ENCODE data around the gene H2BK1. TPM values are rescaled to one million over a fixed set of nuclear protein-coding genes. Genes with fewer than 3 reads are reported as not detected.

Gene H2BK1
- polyA plus RNA-seq, 1 experiment: not detected

DNA sequence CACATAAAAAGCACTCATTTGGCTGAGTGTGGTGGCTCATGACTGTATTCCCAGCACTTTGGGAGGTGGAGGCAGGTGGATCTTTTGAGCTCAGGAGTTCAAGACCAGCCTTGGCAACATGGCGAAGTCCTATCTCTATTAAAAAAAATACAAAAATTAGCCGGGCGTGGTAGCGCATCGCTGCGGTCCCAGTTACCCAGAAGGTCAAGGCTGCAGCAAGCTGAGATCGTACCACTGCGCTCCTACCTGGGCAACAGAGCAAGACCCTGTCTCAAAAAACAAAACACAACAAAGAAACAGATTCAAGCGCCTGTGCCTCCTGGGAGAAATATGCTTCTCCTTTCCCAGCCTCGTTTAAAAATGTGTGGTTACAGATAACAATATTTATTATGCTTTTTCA is 19.0 kb upstream of the H2BK1 start:
- Histone ChIP-seq H3K27me3 (ENCODE audit: control insufficient read depth, insufficient read depth, low read length) (no peaks in the 10 kb centered on the region), H3K9me3 (ENCODE audit: control insufficient read depth, insufficient read depth, low read length) (no peaks in the 10 kb centered on the region; the same call in 1 of the 2 replicates), H3K4me3 (ENCODE audit: low read depth, low read length) (no peak overlapping the region), H3K27ac (ENCODE audit: low read depth, low read length) (no peak overlapping the region)
- TF ChIP-seq, protein P1, sequence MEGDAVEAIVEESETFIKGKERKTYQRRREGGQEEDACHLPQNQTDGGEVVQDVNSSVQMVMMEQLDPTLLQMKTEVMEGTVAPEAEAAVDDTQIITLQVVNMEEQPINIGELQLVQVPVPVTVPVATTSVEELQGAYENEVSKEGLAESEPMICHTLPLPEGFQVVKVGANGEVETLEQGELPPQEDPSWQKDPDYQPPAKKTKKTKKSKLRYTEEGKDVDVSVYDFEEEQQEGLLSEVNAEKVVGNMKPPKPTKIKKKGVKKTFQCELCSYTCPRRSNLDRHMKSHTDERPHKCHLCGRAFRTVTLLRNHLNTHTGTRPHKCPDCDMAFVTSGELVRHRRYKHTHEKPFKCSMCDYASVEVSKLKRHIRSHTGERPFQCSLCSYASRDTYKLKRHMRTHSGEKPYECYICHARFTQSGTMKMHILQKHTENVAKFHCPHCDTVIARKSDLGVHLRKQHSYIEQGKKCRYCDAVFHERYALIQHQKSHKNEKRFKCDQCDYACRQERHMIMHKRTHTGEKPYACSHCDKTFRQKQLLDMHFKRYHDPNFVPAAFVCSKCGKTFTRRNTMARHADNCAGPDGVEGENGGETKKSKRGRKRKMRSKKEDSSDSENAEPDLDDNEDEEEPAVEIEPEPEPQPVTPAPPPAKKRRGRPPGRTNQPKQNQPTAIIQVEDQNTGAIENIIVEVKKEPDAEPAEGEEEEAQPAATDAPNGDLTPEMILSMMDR (IDR thresholded peaks at IDR 0.05; ENCODE audit: low read depth, low read length): no peak
- ChIA-PET POLR2A (no interaction called here), CTCF (no interaction called here)
- DNase-seq (ENCODE audit: low read depth, low spot score): no peak

DNA sequence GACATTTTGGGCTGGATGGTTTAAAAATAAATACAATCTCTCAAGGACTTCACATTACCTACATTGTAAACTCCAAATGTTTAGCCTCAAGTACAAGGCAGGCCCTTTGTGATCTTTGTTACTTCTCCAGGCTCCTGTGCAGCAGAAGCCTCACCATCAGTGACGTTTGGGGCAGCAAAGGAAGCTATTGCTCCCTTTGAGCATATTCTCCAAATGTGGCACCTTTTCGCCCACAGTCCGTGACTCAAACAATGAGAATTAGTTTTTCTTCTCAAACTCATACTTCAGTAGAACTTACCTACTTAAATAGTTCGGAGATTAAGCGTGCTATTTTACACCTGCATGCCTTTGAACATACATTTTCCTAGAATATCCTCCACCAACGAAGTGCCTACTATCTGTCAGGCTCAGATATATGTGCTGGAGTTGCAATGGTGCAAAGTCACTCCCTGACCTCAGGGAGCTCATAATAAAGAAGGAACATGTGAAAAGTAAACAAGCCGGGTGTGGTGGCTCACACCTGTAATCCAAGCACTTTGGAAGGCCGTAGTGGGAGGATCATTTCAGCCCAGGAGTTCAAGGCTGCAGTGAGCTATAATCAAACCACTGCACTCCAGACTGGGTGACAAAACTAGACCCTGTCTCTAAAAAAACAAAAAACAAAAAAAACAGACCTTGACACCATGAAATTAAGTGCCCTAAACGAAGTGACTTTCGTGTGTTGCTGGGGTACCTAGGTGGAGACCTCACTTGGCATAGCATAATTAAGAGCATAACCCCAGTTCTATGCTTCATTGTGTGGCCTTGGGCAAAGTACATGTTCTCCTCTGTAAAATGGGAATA is 18.0 kb upstream of the H2BK1 start:
- H3K27ac ChIP-seq (ENCODE audit: low read depth, low read length): peak overlapping the region; percentile 21

DNA sequence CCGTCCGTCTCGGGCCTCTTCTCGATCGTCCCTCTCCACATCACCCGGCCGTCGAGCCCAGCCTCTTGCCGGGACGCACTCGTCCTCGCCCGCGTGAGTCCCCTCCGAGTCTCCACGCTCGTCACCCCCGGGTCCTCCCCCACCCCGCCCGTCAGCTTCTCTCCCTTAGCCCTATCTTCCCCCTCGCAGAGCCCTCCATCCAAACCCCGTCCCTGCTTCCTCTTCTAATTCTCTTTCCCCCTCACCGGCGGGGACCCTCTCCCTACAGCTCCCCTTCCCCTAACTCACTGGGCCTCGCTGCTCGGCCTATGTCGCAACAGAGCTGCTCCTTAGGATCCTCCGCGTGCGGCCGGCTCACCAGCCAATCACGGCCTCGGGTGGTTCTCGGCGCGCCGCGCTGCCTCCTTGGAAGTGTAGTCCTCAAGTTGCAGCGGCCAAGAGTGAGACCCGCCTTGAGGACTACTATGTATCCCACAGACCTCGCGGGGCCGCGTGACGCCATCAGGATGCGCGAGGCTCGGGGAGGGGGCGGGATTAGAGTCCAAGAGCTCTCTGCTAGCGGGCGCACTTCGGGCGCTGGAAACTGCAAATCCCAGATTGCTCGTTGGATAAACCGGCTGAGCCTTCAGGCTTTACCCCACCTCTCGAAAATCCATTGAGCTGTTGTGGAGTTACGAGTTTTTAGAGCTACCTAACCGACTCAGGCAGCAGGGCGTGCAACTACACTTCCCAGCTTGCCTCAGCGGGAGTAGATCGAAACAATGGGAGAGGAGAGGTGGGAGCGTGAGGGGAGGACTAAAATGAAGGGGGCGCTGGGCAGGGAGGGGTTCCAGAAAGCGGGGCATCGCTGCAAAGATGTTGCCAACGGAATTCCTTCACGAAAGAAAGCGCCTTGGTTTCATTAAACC is 16.8 kb upstream of the H2BK1 start, which contains the start of gene ABCF2:
Gene ABCF2, minus strand, starts transcription at position 331 of the 908 bp plus-strand sequence. CDS start 747 bp downstream, outside the sequence.
- H3K27ac ChIP-seq (ENCODE audit: low read depth, low read length): peak within 1 kb of the TSS; percentile 81
- ChIA-PET CTCF (interaction anchor here (1.9 to 8.4 kb wide), 2 partner anchors 17 to 55 kb away, joined by 6 to 64 read pairs; no protein-coding TSS in a partner anchor), POLR2A (interaction anchor here (0.5 to 1.2 kb wide), 9 partner anchors 12 to 293 kb away, joined by 3 to 8 read pairs (median 5); partner anchors contain the start of genes NUB1 and RHEB)
- DNase-seq (ENCODE audit: low read depth, low spot score): peak; percentile 97
- H3K4me3 ChIP-seq (ENCODE audit: low read depth, low read length): peak within 1 kb of the TSS; percentile 91
- TF ChIP-seq, protein P1 (IDR thresholded peaks at IDR 0.05; ENCODE audit: low read depth, low read length): no peak
- no peaks in the 10 kb centered on the region for H3K9me3 ChIP-seq (ENCODE audit: control insufficient read depth, insufficient read depth, low read length)
- no peaks in the 10 kb centered on the region for H3K27me3 ChIP-seq (ENCODE audit: control insufficient read depth, insufficient read depth, low read length)

More for the DNA sequence above, 18.0 kb upstream of the H2BK1 start:
- no peaks in the 10 kb centered on the region for H3K27me3 ChIP-seq (ENCODE audit: control insufficient read depth, insufficient read depth, low read length)
- TF ChIP-seq, protein P1 (IDR thresholded peaks at IDR 0.05; ENCODE audit: low read depth, low read length): no peak
- CTCF ChIA-PET: interaction anchor here (8.4 kb wide), 1 partner anchor 15 kb away, joined by 64 read pairs; no protein-coding TSS in a partner anchor
- POLR2A ChIA-PET: interaction anchor here (0.5 to 1.2 kb wide), 2 partner anchors 19 to 113 kb away, joined by 4 to 6 read pairs; partner anchors contain the start of gene NUB1
- no peak for DNase-seq (ENCODE audit: low read depth, low spot score)
- H3K9me3 ChIP-seq (ENCODE audit: control insufficient read depth, insufficient read depth, low read length): no peaks in the 10 kb centered on the region; the same call in 1 of the 2 replicates
- H3K4me3 ChIP-seq (ENCODE audit: low read depth, low read length): peak overlapping the region; percentile 81

DNA sequence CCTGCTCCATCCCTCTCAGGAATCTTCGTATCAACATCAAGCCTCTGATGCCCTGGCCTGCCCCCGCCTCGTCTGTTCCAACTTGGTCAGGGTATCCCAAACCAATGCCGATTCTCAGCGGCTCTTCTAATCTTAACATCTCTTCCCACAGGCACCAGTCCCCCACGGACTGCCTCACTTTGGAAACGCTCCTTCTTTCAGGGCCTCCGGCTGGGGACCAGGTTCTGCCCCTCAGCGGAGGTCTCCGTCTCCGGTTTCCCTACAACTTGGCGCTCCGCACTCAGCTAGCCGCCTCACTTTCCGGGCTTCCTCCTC is 16.2 kb upstream of the H2BK1 start:
- CTCF ChIA-PET: interaction anchor here (1.9 to 8.4 kb wide), 2 partner anchors 17 to 55 kb away, joined by 6 to 64 read pairs; no protein-coding TSS in a partner anchor
- TF ChIP-seq, protein P1 (IDR thresholded peaks at IDR 0.05; ENCODE audit: low read depth, low read length): no peak
- POLR2A ChIA-PET: interaction anchor here (1.2 kb wide), 3 partner anchors 16 to 26 kb away, joined by 4 to 8 read pairs (median 7); no protein-coding TSS in a partner anchor
- DNase-seq (ENCODE audit: low read depth, low spot score): no peak
- Histone ChIP-seq H3K27me3 (ENCODE audit: control insufficient read depth, insufficient read depth, low read length) (no peaks in the 10 kb centered on the region), H3K27ac (ENCODE audit: low read depth, low read length) (peak overlapping the region; percentile 21), H3K9me3 (ENCODE audit: control insufficient read depth, insufficient read depth, low read length) (no peaks in the 10 kb centered on the region), H3K4me3 (ENCODE audit: low read depth, low read length) (peak overlapping the region; percentile 91)
